ENCODE measurements around the gene AQR. TPM values are rescaled to one million over a fixed set of nuclear protein-coding genes. Genes with fewer than 3 reads are reported as not detected.

The AQR gene
- total and polyA plus RNA-seq, 4 experiments from 2014 or later = 12.9 to 47.6 (median 29.4) TPM

- Histone ChIP-seq H3K27me3 (ENCODE audit: insufficient read depth, low read length) (no peaks in the 10 kb centered on the region), H3K27ac (ENCODE audit: low read depth, low read length) (no peak overlapping the region), H3K4me3 (ENCODE audit: low read length in 2 of 2) (no peak overlapping the region), H3K9me3 (ENCODE audit: control insufficient read depth in 1 of 2, low read length in 2 of 2) (no peaks in the 10 kb centered on the region), H3K36me3 (ENCODE audit: insufficient read depth, low read length) (peaks cover 18% of the 10 kb centered on the region), H3K4me1 (ENCODE audit: insufficient read depth, low read length) (no peaks in the 10 kb centered on the region)
- POLR2A ChIA-PET (ENCODE audit: partially characterized antibody) = no interaction called here
- DNase-seq = no peak
- intact Hi-C loops (cut with micrococcal nuclease) = no loop called here
- no peaks in the 10 kb centered on the region for H3K9me3 Mint-ChIP-seq
- peaks cover 15 to 24% of the 10 kb centered on the region in 2 donors for H3K36me3 Mint-ChIP-seq
- no peak overlapping the region for H3K4me3 Mint-ChIP-seq
- peaks cover 0 to 4% (median 0%) of the 10 kb centered on the region in 4 donors for H3K4me1 Mint-ChIP-seq
- no peaks in the 10 kb centered on the region for H3K27me3 Mint-ChIP-seq
- peak overlapping the region in 1 of 7 donors; percentile 48 for H3K27ac Mint-ChIP-seq
- CTCF ChIA-PET (ENCODE audit: partially characterized antibody) = interaction anchor here (0.9 kb wide), 1 partner anchor 18 kb away, joined by 3 read pairs; no protein-coding TSS in a partner anchor
Observed at GRCh38 chr15:34851751-34852150, 117.8 kb downstream of the AQR start.

DNA sequence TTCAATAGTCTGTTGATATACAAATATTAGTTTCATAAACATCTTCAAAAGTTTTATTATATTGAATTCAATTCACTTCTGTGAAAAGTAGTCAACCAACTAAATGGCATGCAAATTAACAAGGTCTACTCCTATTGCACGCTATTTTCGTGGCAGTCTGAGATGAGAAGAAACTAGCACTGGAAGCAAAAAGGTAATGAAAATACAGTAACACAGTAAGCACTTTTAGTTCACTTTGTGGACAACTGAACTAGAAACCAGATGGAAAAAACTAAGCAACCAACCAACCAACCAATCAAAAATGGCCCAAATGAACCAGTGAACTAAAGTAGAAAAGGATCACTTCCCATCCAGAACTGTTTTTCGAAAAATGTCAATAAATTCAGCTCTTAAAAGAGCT lies 118.5 kb downstream of the AQR start:
- H3K27me3 Mint-ChIP-seq = no peaks in the 10 kb centered on the region
- Histone ChIP-seq H3K9me3 (ENCODE audit: control insufficient read depth in 1 of 2, low read length in 2 of 2) (no peaks in the 10 kb centered on the region), H3K4me1 (ENCODE audit: insufficient read depth, low read length) (no peaks in the 10 kb centered on the region), H3K27me3 (ENCODE audit: insufficient read depth, low read length) (no peaks in the 10 kb centered on the region), H3K36me3 (ENCODE audit: insufficient read depth, low read length) (peaks cover 12% of the 10 kb centered on the region), H3K4me3 (ENCODE audit: low read length in 2 of 2) (no peak overlapping the region), H3K27ac (ENCODE audit: low read depth, low read length) (no peak overlapping the region)
- H3K9me3 Mint-ChIP-seq = no peaks in the 10 kb centered on the region
- H3K4me3 Mint-ChIP-seq = no peak overlapping the region
- DNase-seq = no peak
- intact Hi-C loops (cut with micrococcal nuclease) = no loop called here
- CTCF ChIA-PET (ENCODE audit: partially characterized antibody) = no interaction called here
- POLR2A ChIA-PET (ENCODE audit: partially characterized antibody) = no interaction called here
- H3K36me3 Mint-ChIP-seq = peaks cover 11 to 20% of the 10 kb centered on the region in 2 donors
- peak overlapping the region in 1 of 7 donors; percentile 1 for H3K27ac Mint-ChIP-seq
- peaks cover 0 to 4% (median 0%) of the 10 kb centered on the region in 4 donors for H3K4me1 Mint-ChIP-seq

- no peak overlapping the region for H3K27ac ChIP-seq (ENCODE audit: low read depth, low read length)
- peaks cover 4% of the 10 kb centered on the region for H3K36me3 ChIP-seq (ENCODE audit: insufficient read depth, low read length)
- no peaks in the 10 kb centered on the region for H3K27me3 ChIP-seq (ENCODE audit: insufficient read depth, low read length)
- Mint-ChIP-seq H3K4me1 (peaks cover 0 to 4% (median 0%) of the 10 kb centered on the region in 4 donors), H3K4me3 (no peak overlapping the region), H3K27me3 (no peaks in the 10 kb centered on the region), H3K27ac (peak overlapping the region in 1 of 7 donors; percentile 19), H3K9me3 (no peaks in the 10 kb centered on the region), H3K36me3 (peaks cover 3 to 12% of the 10 kb centered on the region in 2 donors)
- ChIA-PET CTCF (ENCODE audit: partially characterized antibody) (no interaction called here), POLR2A (ENCODE audit: partially characterized antibody) (no interaction called here)
- H3K4me3 ChIP-seq (ENCODE audit: low read length in 2 of 2) = no peak overlapping the region
- intact Hi-C loops (cut with micrococcal nuclease) = no loop called here
- no peaks in the 10 kb centered on the region for H3K9me3 ChIP-seq (ENCODE audit: control insufficient read depth in 1 of 2, low read length in 2 of 2)
- DNase-seq = no peak
- H3K4me1 ChIP-seq (ENCODE audit: insufficient read depth, low read length) = no peaks in the 10 kb centered on the region
Observed at GRCh38 chr15:34850121-34850520, 119.4 kb downstream of the AQR start.

GRCh38 chr15:34849364-34849959 lies 120.1 kb downstream of the AQR start:
- Histone ChIP-seq H3K4me1 (ENCODE audit: insufficient read depth, low read length) (no peaks in the 10 kb centered on the region), H3K9me3 (ENCODE audit: control insufficient read depth in 1 of 2, low read length in 2 of 2) (no peaks in the 10 kb centered on the region), H3K36me3 (ENCODE audit: insufficient read depth, low read length) (no peaks in the 10 kb centered on the region), H3K27me3 (ENCODE audit: insufficient read depth, low read length) (no peaks in the 10 kb centered on the region), H3K27ac (ENCODE audit: low read depth, low read length) (no peak overlapping the region), H3K4me3 (ENCODE audit: low read length in 2 of 2) (no peak overlapping the region)
- H3K27ac Mint-ChIP-seq = peak overlapping the region in 1 of 7 donors; percentile 78
- H3K4me1 Mint-ChIP-seq = peaks cover 0 to 2% (median 0%) of the 10 kb centered on the region in 4 donors
- intact Hi-C loops (cut with micrococcal nuclease) = no loop called here
- ChIA-PET POLR2A (ENCODE audit: partially characterized antibody) (no interaction called here), CTCF (ENCODE audit: partially characterized antibody) (no interaction called here)
- H3K27me3 Mint-ChIP-seq = no peaks in the 10 kb centered on the region
- no peak for DNase-seq
- H3K36me3 Mint-ChIP-seq = peaks cover 0 to 7% of the 10 kb centered on the region in 2 donors
- no peak overlapping the region for H3K4me3 Mint-ChIP-seq
- no peaks in the 10 kb centered on the region for H3K9me3 Mint-ChIP-seq

DNA sequence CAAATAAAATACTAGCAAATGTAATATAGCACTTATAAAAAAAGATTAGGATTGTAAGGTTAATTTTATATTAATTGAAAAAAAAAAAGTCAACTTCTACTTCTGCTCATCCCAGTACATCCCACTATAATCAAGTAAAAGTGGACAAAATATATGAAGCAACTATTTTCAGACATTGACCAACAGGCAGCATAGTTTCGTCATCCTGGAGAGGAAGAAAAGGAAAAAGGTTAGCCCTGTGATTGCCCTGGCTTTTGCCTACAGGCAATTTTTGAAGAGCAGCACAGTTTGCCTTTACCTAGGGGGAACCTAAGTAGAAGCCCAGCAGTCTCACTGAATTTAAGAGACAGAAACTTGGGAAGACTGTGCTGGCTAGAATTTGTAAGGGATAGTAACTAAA lies 121.9 kb downstream of the AQR start:
- intact Hi-C loops (cut with micrococcal nuclease) = no loop called here
- no peak overlapping the region for H3K27ac Mint-ChIP-seq
- POLR2A ChIA-PET (ENCODE audit: partially characterized antibody) = no interaction called here

GRCh38 chr15:34841262-34841725 lies 128.2 kb downstream of the AQR start:
- H3K4me3 ChIP-seq (ENCODE audit: low read length in 2 of 2) = no peak overlapping the region
- H3K27ac ChIP-seq (ENCODE audit: low read depth, low read length) = no peak overlapping the region
- H3K4me1 ChIP-seq (ENCODE audit: insufficient read depth, low read length) = no peaks in the 10 kb centered on the region
- no peaks in the 10 kb centered on the region for H3K4me1 Mint-ChIP-seq
- ChIA-PET POLR2A (ENCODE audit: partially characterized antibody) (no interaction called here), CTCF (ENCODE audit: partially characterized antibody) (no interaction called here)
- H3K4me3 Mint-ChIP-seq = no peak overlapping the region
- no peak for DNase-seq
- H3K27ac Mint-ChIP-seq = no peak overlapping the region
- H3K9me3 Mint-ChIP-seq = no peaks in the 10 kb centered on the region
- H3K36me3 Mint-ChIP-seq = no peaks in the 10 kb centered on the region
- H3K36me3 ChIP-seq (ENCODE audit: insufficient read depth, low read length) = no peaks in the 10 kb centered on the region
- intact Hi-C loops (cut with micrococcal nuclease) = no loop called here
- no peaks in the 10 kb centered on the region for H3K27me3 ChIP-seq (ENCODE audit: insufficient read depth, low read length)
- H3K27me3 Mint-ChIP-seq = peaks cover 2 to 3% of the 10 kb centered on the region in 2 donors
- H3K9me3 ChIP-seq (ENCODE audit: control insufficient read depth in 1 of 2, low read length in 2 of 2) = no peaks in the 10 kb centered on the region

More for the DNA sequence above, 121.9 kb downstream of the AQR start:
- no peaks in the 10 kb centered on the region for H3K4me1 ChIP-seq (ENCODE audit: insufficient read depth, low read length)
- CTCF ChIA-PET (ENCODE audit: partially characterized antibody) = no interaction called here
- DNase-seq = peak in 1 of 5 donors; percentile 22
- Mint-ChIP-seq H3K4me1 (no peaks in the 10 kb centered on the region), H3K36me3 (no peaks in the 10 kb centered on the region), H3K4me3 (no peak overlapping the region), H3K9me3 (no peaks in the 10 kb centered on the region), H3K27me3 (no peaks in the 10 kb centered on the region)
- no peak overlapping the region for H3K27ac ChIP-seq (ENCODE audit: low read depth, low read length)
- H3K4me3 ChIP-seq (ENCODE audit: low read length in 2 of 2) = no peak overlapping the region
- H3K36me3 ChIP-seq (ENCODE audit: insufficient read depth, low read length) = no peaks in the 10 kb centered on the region
- no peaks in the 10 kb centered on the region for H3K27me3 ChIP-seq (ENCODE audit: insufficient read depth, low read length)
- no peaks in the 10 kb centered on the region for H3K9me3 ChIP-seq (ENCODE audit: control insufficient read depth in 1 of 2, low read length in 2 of 2)

GRCh38 chr15:34838282-34838681 lies 131.3 kb downstream of the AQR start:
- intact Hi-C loops (cut with micrococcal nuclease) = no loop called here
- Mint-ChIP-seq H3K4me1 (no peaks in the 10 kb centered on the region), H3K27me3 (peaks cover 3 to 7% of the 10 kb centered on the region in 2 donors), H3K9me3 (peaks cover 0 to 19% (median 5%) of the 10 kb centered on the region in 8 donors), H3K27ac (no peak overlapping the region), H3K4me3 (no peak overlapping the region), H3K36me3 (peaks cover 0 to 1% of the 10 kb centered on the region in 2 donors)
- ChIA-PET POLR2A (ENCODE audit: partially characterized antibody) (no interaction called here), CTCF (ENCODE audit: partially characterized antibody) (no interaction called here)
- no peak overlapping the region for H3K4me3 ChIP-seq (ENCODE audit: low read length in 2 of 2)
- peaks cover 8% of the 10 kb centered on the region for H3K27me3 ChIP-seq (ENCODE audit: insufficient read depth, low read length)
- no peak for DNase-seq
- no peaks in the 10 kb centered on the region for H3K4me1 ChIP-seq (ENCODE audit: insufficient read depth, low read length)
- H3K36me3 ChIP-seq (ENCODE audit: insufficient read depth, low read length) = no peaks in the 10 kb centered on the region
- H3K9me3 ChIP-seq (ENCODE audit: control insufficient read depth in 1 of 2, low read length in 2 of 2) = no peaks in the 10 kb centered on the region
- H3K27ac ChIP-seq (ENCODE audit: low read depth, low read length) = no peak overlapping the region

Measured in CD4-positive, alpha-beta memory T cell (primary cell).